NCI-H2081 (cell line): Measurements from ENCODE around the gene XCR1.

Experiments
- DNase-seq, 2 experiments: peaks; one replicate each; lab custom pipeline; 2025; lab: John Stamatoyannopoulos, UW

Gene XCR1

DNA sequence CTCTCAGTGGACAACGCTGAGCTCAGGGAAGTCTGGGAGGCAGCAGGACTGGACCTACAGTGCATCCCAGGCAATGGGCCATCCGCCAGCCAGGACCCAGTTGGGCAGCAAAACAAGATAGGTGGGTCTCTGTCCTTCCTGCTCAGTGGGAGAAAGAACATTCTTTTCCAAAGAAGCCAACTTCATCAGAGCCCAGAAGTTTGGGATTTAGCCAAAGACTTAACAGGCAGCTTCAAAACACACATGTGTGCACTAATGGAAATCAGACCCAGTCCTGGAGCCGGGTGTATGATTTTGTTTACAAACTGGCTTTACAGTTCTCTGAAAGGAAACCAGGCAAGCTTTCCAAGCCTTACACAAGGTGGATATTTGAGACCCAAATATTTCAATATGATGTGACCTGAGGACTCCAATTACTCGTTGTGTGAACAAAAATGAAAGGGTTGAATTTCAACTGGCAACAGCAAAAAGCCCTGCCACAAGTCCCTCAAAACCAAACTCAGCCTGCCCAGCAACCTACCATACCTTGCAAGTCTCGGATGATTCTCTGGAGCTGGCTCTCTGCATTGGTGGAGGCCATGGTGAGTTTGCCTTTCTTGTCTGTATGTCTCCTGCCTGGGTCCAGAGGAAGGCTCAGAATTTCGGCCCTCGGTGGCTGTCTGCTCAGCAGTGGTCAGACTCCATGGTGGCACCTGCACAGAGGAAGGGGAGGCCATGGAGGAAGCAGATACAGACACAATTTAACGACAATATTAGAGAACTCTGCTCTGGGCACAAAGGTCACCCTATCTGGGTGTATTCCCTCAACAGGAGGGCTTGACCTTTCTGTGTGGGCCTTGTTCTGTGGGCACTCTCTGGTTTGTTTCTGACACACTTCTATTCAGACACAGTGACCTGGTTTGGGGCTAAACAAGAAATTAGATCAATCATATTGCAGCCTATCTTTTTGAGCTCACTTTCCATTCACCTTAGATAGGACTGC, 42.7 kb downstream of the XCR1 start:
- peak in 1 of 2 experiments; percentile 16 for DNase-seq

DNA sequence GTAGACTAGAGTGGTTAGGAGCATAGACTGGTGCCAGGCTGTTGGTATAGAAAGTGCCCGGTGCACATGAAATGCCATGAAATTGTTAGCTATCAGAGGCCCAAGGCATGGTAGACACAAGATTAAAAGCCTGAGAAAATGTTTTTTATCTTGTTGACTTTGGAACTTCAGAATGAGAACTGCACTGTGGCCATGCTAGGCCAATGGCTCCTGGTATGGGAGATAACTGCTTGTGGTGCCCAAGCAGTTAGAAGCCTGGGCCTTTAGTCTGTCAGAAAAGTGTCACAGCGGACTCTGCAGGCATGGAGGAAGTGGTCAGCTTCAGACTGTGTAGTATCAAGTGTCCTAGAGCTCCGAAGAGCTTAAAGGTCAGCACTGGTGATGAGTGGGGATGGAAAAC, 43.5 kb downstream of the XCR1 start:
- no peak for DNase-seq

DNA sequence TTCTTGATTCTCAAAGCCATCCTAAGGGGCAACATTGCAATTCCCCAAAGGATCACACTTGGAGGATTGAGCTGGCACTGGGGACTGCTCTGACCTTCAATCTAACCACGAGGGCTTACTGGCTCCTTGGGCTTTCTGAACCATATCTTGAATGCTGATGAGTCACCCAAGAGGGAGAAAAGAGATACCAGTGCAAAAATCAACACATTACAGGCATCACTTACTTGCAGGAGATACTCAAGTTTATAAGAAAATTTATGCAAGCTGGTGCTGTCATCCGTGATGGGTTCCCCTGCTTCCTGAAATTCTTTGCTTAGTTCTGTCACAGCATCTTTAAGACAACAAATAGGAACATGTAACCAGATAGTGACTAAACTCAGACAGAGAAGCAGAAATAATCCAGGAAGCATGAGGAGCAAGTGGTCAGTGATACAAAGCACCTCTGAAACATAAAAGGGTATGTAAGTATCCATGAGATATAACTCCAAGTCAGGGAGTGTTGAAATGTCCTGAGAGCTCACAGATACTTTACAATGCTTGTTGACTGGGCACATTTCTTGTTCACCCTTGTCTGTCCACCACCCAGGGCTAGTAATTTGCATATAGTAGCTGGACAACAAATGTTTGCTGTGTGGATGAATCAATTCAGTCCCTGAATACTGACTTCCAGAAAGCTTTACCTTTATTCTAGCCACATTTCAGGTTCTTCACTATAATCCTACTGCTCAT, 45.8 kb downstream of the XCR1 start:
- DNase-seq = no peak

DNA sequence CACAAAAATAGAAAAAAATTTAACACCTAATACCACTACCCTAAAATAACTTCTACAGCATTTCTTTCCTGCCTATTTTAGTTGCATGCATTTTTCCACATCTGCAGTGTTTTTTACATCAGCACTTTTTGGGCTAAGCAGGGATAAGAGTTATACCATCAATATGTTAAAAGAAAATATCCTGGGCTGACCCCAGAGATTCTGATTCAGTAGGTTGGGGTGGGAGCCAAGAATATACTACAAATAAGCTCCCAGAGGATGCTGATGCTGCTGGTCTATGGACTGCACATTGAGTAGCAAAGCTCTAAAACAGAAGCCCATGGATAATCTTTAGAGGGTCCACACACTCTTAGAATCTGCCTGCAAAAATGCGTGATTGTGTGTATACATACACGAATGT, 46.5 kb downstream of the XCR1 start:
- DNase-seq = no peak

DNA sequence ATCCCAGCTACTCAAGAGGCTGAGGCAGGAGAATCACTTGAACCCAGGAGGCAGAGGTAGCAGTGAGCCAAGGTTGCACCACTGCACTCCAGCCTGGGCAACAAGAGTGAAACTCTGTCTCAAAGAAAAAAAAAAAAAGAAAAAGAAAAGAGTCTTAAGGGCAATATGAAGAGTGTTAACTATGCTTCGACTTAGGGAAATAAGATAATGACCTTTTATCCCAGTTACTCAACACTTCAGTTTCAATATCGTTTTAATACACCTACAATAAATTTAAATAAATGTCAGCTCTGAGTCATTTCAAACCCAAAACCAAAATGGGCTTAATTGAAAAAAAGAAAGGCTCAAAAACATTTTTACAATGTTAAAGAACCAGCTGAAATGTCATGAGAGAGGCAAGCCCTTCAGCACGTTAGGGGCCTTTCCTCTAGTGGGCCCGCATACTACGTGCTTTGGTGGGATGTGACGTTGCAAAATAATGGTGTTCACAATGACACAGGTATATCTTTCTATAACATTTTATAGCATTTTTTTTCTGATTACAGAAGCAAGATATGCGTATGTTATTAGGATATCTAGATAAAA, 47.0 kb downstream of the XCR1 start:
- DNase-seq = no peak

DNA sequence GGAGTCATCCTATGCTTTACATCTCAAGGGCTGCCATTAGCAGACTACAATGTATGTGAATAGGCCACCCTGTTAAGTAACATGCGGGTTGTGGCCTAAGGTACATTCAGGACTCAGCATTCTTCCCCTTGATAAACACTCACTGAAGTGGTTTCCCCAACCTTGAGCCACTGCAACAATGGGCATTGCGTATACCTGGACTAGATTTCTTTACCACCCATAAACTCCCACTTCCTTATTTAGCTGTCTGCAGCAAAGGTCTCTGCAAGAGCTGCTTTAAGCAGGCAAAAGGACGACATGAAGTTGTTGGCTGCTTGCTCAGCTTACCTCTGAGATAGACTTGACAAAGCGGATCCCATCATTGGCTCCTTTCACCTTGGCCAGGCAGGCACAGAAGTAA, 47.9 kb downstream of the XCR1 start:
- DNase-seq = no peak

DNA sequence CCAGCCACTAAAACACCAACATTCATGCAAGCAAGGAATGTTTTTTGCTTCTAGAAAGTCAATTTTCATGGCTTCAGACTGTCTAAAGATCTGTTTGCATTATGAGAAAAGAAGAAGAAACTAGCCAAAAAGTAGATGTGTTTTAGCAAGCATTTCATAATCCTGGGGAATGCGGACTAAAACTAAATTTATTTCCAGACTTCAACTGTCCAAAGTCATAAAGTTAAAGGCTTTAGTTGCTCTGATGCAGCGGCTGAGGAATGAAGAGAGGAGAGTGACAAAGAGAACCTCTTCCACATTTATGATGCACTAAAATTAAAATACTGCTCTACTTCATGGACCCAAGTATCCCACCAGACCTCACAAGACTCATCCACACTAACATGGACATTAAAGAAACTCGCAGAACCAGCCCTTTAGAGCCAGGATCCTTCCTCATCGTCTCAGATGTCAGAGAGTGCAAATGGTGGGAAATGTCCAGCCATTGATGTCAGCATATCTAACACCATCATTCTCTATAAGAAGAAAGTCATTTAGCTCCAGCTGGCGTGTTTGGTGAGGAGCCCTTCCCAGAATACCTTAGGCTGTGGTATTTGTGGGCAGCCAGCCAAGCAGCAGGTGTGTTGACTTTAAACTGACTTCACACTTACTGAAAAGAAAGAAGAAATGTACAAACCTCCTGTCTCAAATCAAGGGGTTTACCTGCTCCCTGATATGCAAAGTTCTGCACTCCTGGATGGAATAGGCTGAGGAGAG, 49.1 kb downstream of the XCR1 start:
- DNase-seq = no peak

DNA sequence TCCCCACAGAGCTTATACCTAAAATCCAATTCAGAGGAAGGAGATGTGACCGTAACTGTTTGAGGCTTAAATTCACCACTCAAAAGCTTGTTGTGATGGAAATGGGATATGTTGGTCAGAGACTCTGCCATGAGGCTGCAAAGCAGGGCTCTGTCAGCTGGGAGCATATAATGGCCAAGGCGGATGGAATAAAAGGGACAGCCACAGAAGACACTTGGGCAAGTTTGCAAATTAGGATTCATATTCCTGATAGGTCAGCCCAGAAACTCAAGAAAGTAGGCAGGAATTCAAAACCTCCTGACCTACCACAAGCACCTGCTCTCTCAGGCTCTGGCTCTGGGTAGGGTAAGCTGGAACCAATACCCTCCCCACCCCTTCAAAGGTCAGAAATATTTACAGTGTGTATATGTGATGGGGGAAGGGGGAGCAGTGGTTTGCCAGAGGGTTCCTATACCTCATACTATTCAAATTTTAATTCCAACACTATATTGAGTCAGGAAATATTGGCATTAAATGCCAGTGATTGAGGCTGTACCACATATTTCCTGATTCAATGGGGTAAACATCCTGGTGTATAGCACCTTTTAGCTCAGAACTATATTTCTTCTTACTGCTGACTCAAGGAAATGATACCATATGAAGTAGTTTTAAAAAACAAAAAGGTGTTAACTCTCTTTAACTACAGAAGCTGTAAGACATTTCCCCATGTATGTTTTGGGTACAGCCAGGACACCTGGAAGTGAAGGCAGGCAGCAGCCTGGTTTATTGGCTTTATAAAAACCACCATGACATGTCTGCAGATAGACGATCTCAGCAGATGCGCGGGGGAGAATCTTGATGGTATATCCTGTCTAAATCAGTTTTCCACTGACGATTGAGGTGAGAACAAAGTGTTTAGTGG, 50.8 kb downstream of the XCR1 start:
- no peak for DNase-seq

DNA sequence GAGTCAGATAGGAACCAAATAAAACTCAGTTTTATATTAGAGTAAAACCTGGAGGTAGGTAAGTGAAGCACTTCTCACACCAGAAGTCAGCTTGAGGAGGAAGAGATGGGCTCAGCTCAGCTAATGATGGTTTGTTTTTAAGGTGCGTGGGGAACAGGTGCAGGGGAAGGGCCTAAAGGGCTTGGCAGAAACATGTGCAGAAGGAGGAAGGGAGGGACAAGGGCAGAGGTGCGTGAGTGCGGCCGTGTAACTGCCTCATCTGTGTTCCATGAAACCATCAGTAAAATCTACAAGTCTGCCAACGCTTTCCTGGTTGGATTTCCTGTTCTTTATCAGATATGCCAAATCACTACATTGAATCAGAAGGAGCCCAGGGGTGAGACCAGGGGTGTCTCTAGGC, 51.6 kb downstream of the XCR1 start:
- no peak for DNase-seq

DNA sequence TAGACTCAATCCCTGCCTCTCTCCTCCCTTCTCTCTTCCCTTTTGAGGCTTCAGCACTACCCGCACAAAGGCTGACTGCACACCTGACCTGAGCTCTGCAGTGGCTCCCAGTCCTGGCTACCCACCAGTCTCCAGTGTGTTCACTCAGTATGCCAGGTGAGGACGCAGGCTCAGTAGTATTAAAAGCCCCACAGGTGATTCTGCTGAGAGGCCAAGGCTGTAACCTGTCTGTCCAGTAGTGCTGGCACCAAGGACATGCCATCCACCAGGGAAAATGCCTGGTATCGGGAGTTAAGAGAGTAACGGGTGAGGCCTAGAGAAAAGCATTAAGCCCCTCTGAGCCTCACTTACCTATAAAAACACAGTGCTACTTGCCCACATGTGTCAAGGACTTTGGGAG, 52.6 kb downstream of the XCR1 start:
- DNase-seq = no peak

DNA sequence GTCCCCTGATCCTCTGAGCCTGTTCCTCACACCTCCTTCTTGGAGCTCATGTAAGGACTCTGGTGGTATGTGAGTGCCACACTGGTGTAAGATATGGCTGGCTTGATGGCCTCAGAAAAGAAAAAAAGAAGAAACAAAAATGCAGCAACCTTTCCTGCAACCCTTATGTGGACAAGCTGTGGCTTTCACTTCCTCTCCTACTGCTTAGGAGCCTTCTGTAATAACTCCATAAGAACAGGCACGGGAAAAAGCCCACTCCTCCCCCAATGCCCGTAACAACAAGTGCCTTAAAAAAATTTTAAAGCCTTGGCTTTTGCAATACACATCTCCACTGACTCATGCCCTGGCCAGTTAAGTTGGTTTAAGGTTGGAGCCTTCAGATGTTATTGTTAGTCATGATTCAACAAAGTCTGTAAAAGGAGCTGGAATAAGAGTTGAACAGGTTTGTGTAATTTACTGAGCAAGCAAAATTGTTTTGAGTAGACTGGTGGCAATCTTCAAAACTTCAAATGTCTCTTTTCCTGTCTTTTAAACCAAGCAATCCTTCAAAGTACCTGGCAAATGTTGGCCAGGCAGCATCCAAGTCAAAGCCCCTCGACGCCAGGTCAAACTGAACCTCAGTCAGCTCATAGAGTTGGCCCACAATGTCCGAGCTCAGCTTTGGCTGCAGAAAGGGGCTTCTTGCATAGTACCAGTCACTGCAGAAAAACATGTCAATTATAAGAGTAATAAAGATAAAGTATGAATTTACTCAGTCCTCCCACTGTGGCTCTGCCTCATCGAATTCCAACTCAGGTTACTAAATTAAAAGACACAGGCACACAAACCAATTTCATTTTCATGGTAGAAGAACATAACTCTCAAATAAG, 54.5 kb downstream of the XCR1 start:
- DNase-seq = no peak

DNA sequence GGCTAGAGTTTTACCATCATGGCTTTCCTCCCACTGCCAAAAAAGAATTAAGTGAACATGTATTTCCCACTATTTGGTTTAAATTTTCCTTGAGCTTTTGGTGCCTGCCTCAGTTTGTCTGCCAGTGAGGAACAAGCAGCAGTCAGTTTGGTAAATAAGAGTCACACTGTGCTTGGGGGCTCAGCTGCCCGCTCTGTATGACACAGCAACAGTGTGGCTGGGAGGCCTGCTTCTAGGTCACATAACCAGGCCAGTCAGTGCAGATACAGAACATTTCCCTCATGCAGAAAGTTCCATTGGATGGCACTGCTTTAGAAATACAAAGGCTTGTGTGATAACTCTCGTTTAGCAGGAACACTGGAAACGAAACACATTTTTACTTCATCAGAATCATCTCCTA, 57.3 kb downstream of the XCR1 start:
- no peak for DNase-seq

DNA sequence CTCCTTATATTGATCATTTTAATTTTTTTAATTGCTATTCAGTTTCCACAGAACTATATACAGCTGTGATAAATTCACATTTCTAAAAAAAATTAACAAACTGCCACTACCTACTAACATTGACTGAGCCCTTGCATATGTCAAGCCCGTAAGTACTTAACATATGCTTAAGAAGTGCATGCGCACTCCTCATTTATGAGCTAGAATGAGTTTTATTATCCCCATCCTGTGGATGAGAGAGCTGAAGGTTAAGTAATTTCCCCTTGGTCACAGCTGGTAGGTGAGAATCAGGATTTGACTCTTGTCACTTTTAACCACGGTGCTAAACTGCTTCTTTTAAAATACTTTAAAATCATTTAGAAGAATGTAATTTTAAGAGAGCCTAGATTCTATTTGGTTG, 58.2 kb downstream of the XCR1 start:
- no peak for DNase-seq

DNA sequence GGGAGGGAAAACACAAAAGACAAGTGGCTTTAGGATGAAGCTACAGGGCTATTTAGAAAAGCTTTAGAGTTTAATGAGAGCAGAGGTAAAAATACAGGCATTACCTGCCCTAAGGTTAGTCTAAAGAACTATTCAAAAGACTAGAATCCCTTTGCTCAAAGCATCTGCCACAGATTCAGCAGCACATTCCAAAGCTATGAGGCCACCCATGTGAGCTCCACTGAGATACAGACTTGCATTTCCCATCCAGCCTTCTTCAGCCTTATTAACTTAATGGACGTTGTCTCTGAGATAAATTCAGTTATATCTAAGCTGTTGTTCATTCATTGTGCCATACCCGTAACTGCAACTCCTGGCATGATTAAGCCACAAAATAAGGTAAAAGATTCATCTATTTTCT, 58.6 kb downstream of the XCR1 start:
- DNase-seq = no peak

DNA sequence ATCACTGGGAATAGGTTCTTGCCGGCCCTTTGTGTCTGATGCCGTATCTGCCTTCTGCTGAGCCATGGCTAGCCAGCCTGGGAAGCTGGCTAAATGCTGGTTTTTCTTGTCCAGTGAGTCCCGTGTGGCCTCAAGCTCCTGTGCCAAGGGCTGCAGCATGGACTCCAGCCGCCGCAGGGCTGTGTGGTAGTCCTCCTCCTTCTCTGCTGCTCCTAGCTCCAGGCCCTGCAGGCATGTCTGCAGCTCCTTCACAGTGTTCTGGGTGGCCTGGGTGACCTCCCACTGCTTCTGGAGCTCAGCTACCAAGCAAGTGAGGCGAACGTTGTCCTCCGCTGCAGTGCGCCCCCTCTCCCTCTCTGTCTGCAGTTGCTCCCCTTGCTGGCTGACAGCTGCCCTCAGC, 59.1 kb downstream of the XCR1 start:
- no peak for DNase-seq

DNA sequence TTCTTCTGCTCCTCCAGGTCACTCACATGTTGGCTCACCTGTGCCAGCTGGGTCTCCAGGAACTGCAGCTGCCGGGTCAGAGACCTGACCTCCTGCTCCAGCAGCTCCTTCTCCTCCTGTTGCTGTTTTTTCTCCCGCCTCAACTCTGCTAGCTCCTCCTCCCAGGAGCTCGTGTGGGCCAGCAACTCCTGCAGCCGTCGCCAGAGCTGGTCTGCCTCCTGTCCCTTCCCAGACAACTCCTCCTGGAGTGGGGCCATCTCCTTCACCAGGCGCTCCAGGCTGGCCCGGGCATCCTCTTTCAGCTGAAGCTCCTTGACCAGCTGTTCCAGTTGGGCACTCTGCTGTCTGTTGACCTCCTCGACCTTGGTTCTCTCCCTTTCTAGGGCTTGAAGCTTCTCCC, 59.6 kb downstream of the XCR1 start:
- no peak for DNase-seq
